Fibroblast of the conjunctiva (primary cell): ENCODE results near the gene NKX2-3.

Experiments
- DNase-seq: peaks from one replicate; pipeline ENCODE4 v3.0.0-alpha.2; 2010; ENCODE audit warnings: low read depth

Gene NKX2-3

GRCh38 chr10:99526861-99527504 lies 5.8 kb upstream of the NKX2-3 start:
- DNase-seq = no peak

- no peak for DNase-seq
Measured at GRCh38 chr10:99527526-99528493, 4.9 kb upstream of the NKX2-3 start.

- no peak for DNase-seq
Measured at GRCh38 chr10:99528494-99529441, 4.0 kb upstream of the NKX2-3 start.

GRCh38 chr10:99529591-99530107 lies 3.1 kb upstream of the NKX2-3 start:
- DNase-seq = no peak

- DNase-seq = no peak
Measured at GRCh38 chr10:99530108-99531025, 2.4 kb upstream of the NKX2-3 start.

- DNase-seq = no peak
Measured at GRCh38 chr10:99531026-99531695, 1.6 kb upstream of the NKX2-3 start.

GRCh38 chr10:99531696-99532593 lies 797 bp upstream of the NKX2-3 start:
- no peak for DNase-seq

- DNase-seq = no peak
Measured at GRCh38 chr10:99533496-99534449, 1.0 kb downstream of the NKX2-3 start.

- no peak for DNase-seq
Measured at GRCh38 chr10:99534450-99534938, 1.8 kb downstream of the NKX2-3 start.

- DNase-seq = no peak
Measured at GRCh38 chr10:99534939-99535763, 2.4 kb downstream of the NKX2-3 start.

GRCh38 chr10:99535764-99536337 lies 3.1 kb downstream of the NKX2-3 start:
- no peak for DNase-seq

GRCh38 chr10:99536338-99537085 lies 3.8 kb downstream of the NKX2-3 start:
- no peak for DNase-seq

- DNase-seq = no peak
Measured at GRCh38 chr10:99537086-99537988, 4.6 kb downstream of the NKX2-3 start.

GRCh38 chr10:99537989-99538917 lies 5.5 kb downstream of the NKX2-3 start:
- no peak for DNase-seq
